SK-N-MC (cell line): Measurements from ENCODE around the gene SERPINA6.

ENCODE experiments used
- EZH2 ChIP-seq: fragments of 200-600 bp; sonication (generic); IDR thresholded peaks from one replicate; pipeline ENCODE4 v1.6.1; 2017; ENCODE audit warnings: antibody characterized with exemption
- FOXP2 ChIP-seq: optimal IDR thresholded peaks from 2 replicates; pipeline ENCODE3; 2011; ENCODE audit warnings: mild to moderate bottlenecking, moderate library complexity; ENCODE audit not compliant: insufficient read depth; ENCODE audit errors: extremely low read length, control extremely low read depth
- POLR2AphosphoS5 ChIP-seq: IDR thresholded peaks from 2 replicates; pipeline ENCODE4 v1.6.1; 2012; ENCODE audit warnings: mild to moderate bottlenecking, low read depth, low read length, borderline replicate concordance

DNA sequence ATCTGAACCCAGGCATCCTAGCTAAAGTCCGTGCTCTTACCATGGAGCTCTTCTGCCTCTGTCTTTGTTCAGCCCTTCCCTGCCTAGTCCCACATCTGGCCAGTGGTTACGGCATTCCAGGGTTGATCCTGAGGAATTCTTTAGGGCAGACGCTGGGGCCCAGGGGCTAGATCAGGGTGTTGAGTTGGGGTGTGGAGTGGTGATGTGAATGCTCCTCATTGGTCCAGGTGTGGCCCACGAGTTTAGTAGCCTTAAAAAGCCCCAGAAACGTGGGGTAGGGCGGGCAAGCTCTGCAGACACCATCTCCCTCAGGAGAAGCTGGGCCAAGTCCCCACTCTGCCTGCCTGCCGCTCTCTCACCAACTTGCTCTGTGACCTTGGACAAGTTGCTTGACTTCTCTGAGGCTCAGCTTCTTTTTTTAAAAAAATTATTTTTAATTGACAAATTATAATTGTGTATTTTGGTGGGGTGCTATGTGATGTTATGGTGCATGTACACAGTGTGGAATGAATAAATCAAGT is 9.0 kb upstream of the SERPINA6 start:
- TF ChIP-seq EZH2 = no peak
- no peak for TF ChIP-seq POLR2AphosphoS5
- TF ChIP-seq FOXP2 = no peak
